ENCODE data around the gene NTF3. TPM values are rescaled to one million over a fixed set of nuclear protein-coding genes. Genes with fewer than 3 reads are reported as not detected.

Gene NTF3
- total and polyA plus RNA-seq, 7 donors = 0.16 to 0.62 (median 0.29) TPM

- intact Hi-C loops (cut with DNase I) = loop anchor here (1.0 to 10.0 kb wide), 4 partner anchors 242 to 586 kb away; no protein-coding TSS in a partner anchor
- H3K4me1 ChIP-seq = peaks cover 3% of the 10 kb centered on the region
- H3K27me3 ChIP-seq (ENCODE audit: insufficient read depth in 3 of 3, low read length in 2 of 3) = no peaks in the 10 kb centered on the region
- H3K36me3 ChIP-seq (ENCODE audit: insufficient read depth in 1 of 2, low read depth in 1 of 2) = no peaks in the 10 kb centered on the region
- no peak overlapping the region for H3K27ac ChIP-seq
- DNase-seq (no peak), ATAC-seq (no peak)
- TF ChIP-seq CTCF (IDR thresholded peaks at IDR 0.05) = no peak
- no peaks in the 10 kb centered on the region for H3K9me3 ChIP-seq
- H3K4me3 ChIP-seq = no peak overlapping the region
- WGBS, 3 donors = 89 to 92% (median 90%) methylated on average over 7 of the region's 7 CpGs
Observed at GRCh38 chr12:5440978-5441377, 9.1 kb downstream of the NTF3 start.

GRCh38 chr12:5441497-5442236 lies 9.8 kb downstream of the NTF3 start:
- TF ChIP-seq CTCF (IDR thresholded peaks at IDR 0.05) = no peak
- H3K27me3 ChIP-seq (ENCODE audit: insufficient read depth in 3 of 3, low read length in 2 of 3) = no peaks in the 10 kb centered on the region
- H3K27ac ChIP-seq = no peak overlapping the region
- ATAC-seq (peak in 2 of 4 donors; percentile 14 to 35), DNase-seq (no peak)
- intact Hi-C loops (cut with DNase I) = loop anchor here (1.0 to 10.0 kb wide), 7 partner anchors 241 to 587 kb away; no protein-coding TSS in a partner anchor
- no peak overlapping the region for H3K4me3 ChIP-seq
- no peaks in the 10 kb centered on the region for H3K36me3 ChIP-seq (ENCODE audit: insufficient read depth in 1 of 2, low read depth in 1 of 2)
- 49 to 55% (median 54%) methylated on average over 10 of the region's 10 CpGs for WGBS, 3 donors
- H3K4me1 ChIP-seq = peaks cover 3% of the 10 kb centered on the region
- no peaks in the 10 kb centered on the region for H3K9me3 ChIP-seq

- no peak overlapping the region for H3K4me3 ChIP-seq
- 57 to 65% (median 64%) methylated on average over 11 of the region's 11 CpGs for WGBS, 3 donors
- TF ChIP-seq CTCF (IDR thresholded peaks at IDR 0.05) = peak; percentile 75
- no peak for DNase-seq
- H3K27me3 ChIP-seq (ENCODE audit: insufficient read depth in 3 of 3, low read length in 2 of 3) = no peaks in the 10 kb centered on the region
- H3K4me1 ChIP-seq = peaks cover 3% of the 10 kb centered on the region
- peak; percentile 89 to 96 (median 92) for ATAC-seq
- H3K27ac ChIP-seq = no peak overlapping the region
- no peaks in the 10 kb centered on the region for H3K9me3 ChIP-seq
- intact Hi-C loops (cut with DNase I) = loop anchor here (2.0 to 10.0 kb wide), 6 partner anchors 242 to 588 kb away; no protein-coding TSS in a partner anchor
- H3K36me3 ChIP-seq (ENCODE audit: insufficient read depth in 1 of 2, low read depth in 1 of 2) = no peaks in the 10 kb centered on the region
Observed at GRCh38 chr12:5442251-5443006, 10.5 kb downstream of the NTF3 start.

GRCh38 chr12:5444520-5444919 lies 12.6 kb downstream of the NTF3 start:
- no peak for ATAC-seq
- intact Hi-C loops (cut with DNase I) = loop anchor here (5.0 to 10.0 kb wide), 3 partner anchors 347 to 590 kb away; no protein-coding TSS in a partner anchor
- no peak overlapping the region for H3K4me3 ChIP-seq
- DNase-seq = no peak
- no peak for TF ChIP-seq CTCF (IDR thresholded peaks at IDR 0.05)
- WGBS, 3 donors = 84 to 91% (median 87%) methylated on average over 6 of the region's 6 CpGs
- peaks cover 3% of the 10 kb centered on the region for H3K4me1 ChIP-seq
- H3K27ac ChIP-seq = no peak overlapping the region
- H3K27me3 ChIP-seq (ENCODE audit: insufficient read depth in 3 of 3, low read length in 2 of 3) = no peaks in the 10 kb centered on the region
- H3K9me3 ChIP-seq = no peaks in the 10 kb centered on the region
- no peaks in the 10 kb centered on the region for H3K36me3 ChIP-seq (ENCODE audit: insufficient read depth in 1 of 2, low read depth in 1 of 2)

All from psoas muscle (tissue), 8 donors.